SK-N-MC (cell line): ENCODE results near the gene XPR1.

Experiments
- EZH2 ChIP-seq: fragments of 200-600 bp; sonication (generic); IDR thresholded peaks from one replicate; pipeline ENCODE4 v1.6.1; 2017; ENCODE audit warnings: antibody characterized with exemption
- POLR2AphosphoS5 ChIP-seq: IDR thresholded peaks from 2 replicates; pipeline ENCODE4 v1.6.1; 2012; ENCODE audit warnings: mild to moderate bottlenecking, low read depth, low read length, borderline replicate concordance

- TF ChIP-seq EZH2: no peak
- no peak for TF ChIP-seq POLR2AphosphoS5
Observed at GRCh38 chr1:180643693-180644092, 11.9 kb downstream of the XPR1 start.
